GM21423 (cell line): ENCODE results near the gene ZBTB8B.
"Not testable (repeated sequence)": the region's sequence is repeated elsewhere in the genome, so short reads cannot be mapped to it uniquely, and the experiment has no call there.

ENCODE experiments used
- ATAC-seq: cut with Tn5 transposase; IDR thresholded peaks from one replicate; pipeline ENCODE4 v1.9.1; 2021; ENCODE audit warnings: mild to moderate bottlenecking, moderate library complexity; ENCODE audit not compliant: unreplicated experiment

ZBTB8B gene

GRCh38 chr1:32464716-32465577 lies at the start of gene ZBTB8B:
TSS of gene ZBTB8B (plus strand) at chr1:32465072. CDS start at chr1:32470625, 5,553 bp downstream.
- no peak for ATAC-seq

- ATAC-seq = no peak
Observed at GRCh38 chr1:32421775-32422174, 43.1 kb upstream of the ZBTB8B start.

- ATAC-seq = no peak
Observed at GRCh38 chr1:32426489-32427255, 38.2 kb upstream of the ZBTB8B start.

- no peak for ATAC-seq
Observed at GRCh38 chr1:32427264-32427963, 37.5 kb upstream of the ZBTB8B start.

- ATAC-seq = no peak
Observed at GRCh38 chr1:32431736-32432400, 33.0 kb upstream of the ZBTB8B start.

- no peak for ATAC-seq
Observed at GRCh38 chr1:32438136-32438535, 26.7 kb upstream of the ZBTB8B start.

- ATAC-seq = not testable (repeated sequence)
Observed at GRCh38 chr1:32438777-32439176, 26.1 kb upstream of the ZBTB8B start.

- not testable (repeated sequence) for ATAC-seq
Observed at GRCh38 chr1:32441467-32441866, 23.4 kb upstream of the ZBTB8B start.

- ATAC-seq = no peak
Observed at GRCh38 chr1:32447469-32448185, 17.2 kb upstream of the ZBTB8B start.

GRCh38 chr1:32448186-32448772 lies 16.6 kb upstream of the ZBTB8B start:
- ATAC-seq = not testable (repeated sequence)

GRCh38 chr1:32448773-32449456 lies 16.0 kb upstream of the ZBTB8B start:
- no peak for ATAC-seq

GRCh38 chr1:32449457-32449831 lies 15.4 kb upstream of the ZBTB8B start:
- ATAC-seq = not testable (repeated sequence)

- no peak for ATAC-seq
Observed at GRCh38 chr1:32454726-32455125, 10.1 kb upstream of the ZBTB8B start.

GRCh38 chr1:32455958-32456357 lies 8.9 kb upstream of the ZBTB8B start:
- no peak for ATAC-seq

- not testable (repeated sequence) for ATAC-seq
Observed at GRCh38 chr1:32458798-32459197, 6.1 kb upstream of the ZBTB8B start.

- ATAC-seq = not testable (repeated sequence)
Observed at GRCh38 chr1:32462977-32463376, 1.9 kb upstream of the ZBTB8B start.

- ATAC-seq = no peak
Observed at GRCh38 chr1:32464191-32464715, 619 bp upstream of the ZBTB8B start.

GRCh38 chr1:32465578-32465933 lies 684 bp downstream of the ZBTB8B start:
- ATAC-seq = no peak

GRCh38 chr1:32466761-32467160 lies 1.9 kb downstream of the ZBTB8B start:
- ATAC-seq = no peak
